ENCODE results near the gene CYB561.
A peak's percentile ranks its signal among the peaks of the same experiment; 100 is the strongest.
"Not testable (repeated sequence)": the region's sequence is repeated elsewhere in the genome, so short reads cannot be mapped to it uniquely, and the experiment has no call there.

CYB561 gene

DNA sequence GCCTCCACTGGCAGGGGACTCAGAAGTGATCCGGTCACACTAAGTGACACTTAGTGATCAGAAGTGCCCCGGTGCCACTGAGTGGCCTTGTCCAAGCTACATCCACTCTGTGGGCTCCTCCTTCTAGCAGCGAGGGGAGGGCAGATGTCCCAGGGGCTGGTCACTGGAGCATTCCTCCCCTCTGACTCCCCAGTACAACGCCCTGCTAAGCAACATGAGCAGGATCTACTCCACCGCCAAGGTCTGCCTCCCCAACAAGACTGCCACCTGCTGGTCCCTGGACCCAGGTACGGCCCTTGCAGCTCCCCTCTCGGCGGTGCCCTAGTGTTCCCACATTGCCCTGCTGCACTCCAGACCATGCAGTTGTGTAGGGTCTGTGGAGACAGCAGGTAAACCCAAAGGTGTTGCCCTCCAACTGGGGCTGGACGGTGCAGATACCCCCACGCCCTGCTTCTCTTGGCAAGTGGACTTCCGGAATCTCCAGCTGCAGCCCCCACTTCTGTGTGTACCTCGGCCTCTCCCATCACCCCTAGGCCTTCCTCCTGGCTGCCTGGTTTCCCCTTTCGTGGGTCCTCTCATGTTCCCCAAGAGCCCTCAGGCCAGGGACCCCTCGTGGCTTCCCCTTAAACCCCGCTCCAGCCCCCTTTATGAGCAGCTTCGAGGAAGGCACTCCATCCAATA, 32.8 kb upstream of the CYB561 start:
- peak; percentile 38 for DNase-seq

GRCh38 chr17:63477480-63478440, 31.7 kb upstream of the CYB561 start:
- DNase-seq, result no peak

DNA sequence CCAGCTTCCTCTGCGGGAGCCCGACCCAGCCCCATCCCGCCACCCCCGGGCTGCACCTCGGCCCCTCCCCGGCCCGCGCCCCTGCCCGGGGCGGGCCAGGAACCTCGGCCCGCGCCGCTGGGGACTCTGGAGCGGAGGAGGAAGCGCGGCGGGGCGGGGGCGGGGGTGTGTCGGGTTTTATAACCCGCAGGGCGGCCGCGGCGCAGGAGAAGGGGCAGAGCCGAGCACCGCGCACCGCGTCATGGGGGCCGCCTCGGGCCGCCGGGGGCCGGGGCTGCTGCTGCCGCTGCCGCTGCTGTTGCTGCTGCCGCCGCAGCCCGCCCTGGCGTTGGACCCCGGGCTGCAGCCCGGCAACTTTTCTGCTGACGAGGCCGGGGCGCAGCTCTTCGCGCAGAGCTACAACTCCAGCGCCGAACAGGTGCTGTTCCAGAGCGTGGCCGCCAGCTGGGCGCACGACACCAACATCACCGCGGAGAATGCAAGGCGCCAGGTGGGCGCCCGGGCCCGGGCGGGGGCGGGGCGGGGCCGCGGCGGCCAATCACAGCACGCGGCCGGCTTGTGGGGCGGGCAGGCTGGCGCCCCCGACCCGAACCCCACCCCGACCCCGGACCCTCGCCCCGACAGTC, 30.9 kb upstream of the CYB561 start, which contains the start of gene ACE:
TSS of gene ACE (plus strand) at position 208 of the 626 bp plus-strand sequence. CDS start at position 242, 34 bp downstream.
- DNase-seq, result peak; percentile 66

GRCh38 chr17:63476459-63476853, 30.4 kb upstream of the CYB561 start:
- no peak for DNase-seq

DNA sequence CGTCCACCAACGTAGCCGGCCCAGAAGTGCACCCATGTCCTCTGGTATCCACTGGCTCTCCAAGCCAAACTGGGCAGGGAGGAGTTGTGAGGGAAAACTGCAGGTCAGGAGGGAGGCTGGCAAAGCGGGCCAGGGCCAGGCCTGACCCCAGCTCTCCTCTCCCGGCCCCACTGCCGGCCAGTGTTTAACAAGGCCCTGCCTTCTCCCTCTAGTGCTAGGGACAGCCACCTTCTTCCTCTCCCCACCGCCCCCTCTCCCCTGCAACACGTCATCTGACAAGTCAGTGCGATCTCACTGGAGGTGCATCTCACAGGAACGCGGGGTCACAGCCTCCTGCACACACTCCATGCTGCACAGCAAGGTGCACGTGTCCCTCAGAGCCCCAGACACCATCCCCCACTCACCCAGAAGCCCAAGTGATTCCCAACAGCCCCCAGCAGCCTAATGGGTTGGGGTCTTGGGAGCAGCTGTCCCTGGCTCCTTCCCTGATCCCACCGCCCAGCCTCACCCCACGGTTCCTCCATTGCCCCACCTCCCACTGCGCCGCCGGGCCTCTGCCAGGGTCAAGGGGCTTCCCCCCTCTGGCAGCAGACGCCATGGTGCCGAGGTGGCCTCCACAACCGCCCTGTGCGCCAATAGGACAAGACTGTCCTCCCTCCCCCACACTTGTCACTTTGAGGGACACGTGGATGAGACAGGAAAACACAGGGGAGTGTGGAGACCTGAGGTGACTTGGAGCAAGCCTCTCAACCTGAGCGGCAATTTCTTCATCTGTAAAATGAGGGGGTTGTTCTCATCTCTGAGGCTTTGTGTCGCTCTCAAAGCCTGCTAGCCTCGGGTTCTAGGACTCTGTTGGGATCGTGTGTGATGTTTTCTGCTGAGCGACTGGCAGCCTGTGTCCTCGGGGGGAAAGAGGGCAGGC, 29.6 kb upstream of the CYB561 start:
- DNase-seq, result no peak

- DNase-seq, result no peak
These were observed 28.7 kb upstream of the CYB561 start for GRCh38 chr17:63474586-63475460.

- DNase-seq, result no peak
These were observed 28.1 kb upstream of the CYB561 start for GRCh38 chr17:63474174-63474573.

DNA sequence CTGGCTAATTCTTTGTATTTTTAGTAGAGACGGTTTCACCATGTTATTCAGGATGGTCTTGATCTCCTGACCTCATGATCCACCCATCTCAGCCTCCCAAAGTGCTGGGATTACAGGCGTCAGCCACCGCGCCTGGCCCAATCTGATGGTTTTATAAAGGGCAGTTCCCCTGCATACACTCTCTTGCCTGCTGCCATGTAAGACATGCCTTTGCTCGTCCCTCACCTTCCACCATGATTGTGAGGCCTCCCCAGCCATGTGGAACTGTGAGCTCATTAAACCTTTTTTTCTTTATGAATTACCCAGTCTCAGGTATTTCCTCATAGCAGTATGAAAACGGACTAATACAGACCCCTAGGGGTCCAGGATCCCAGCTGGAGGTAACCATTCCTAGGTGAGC, 22.0 kb upstream of the CYB561 start:
- DNase-seq, result not testable (repeated sequence)

- DNase-seq, result no peak
These were observed 18.7 kb upstream of the CYB561 start for GRCh38 chr17:63464691-63465236.

GRCh38 chr17:63463771-63464170, 17.7 kb upstream of the CYB561 start:
- no peak for DNase-seq

GRCh38 chr17:63460018-63460417, 13.9 kb upstream of the CYB561 start:
- DNase-seq, result no peak

GRCh38 chr17:63458478-63458877, 12.4 kb upstream of the CYB561 start:
- no peak for DNase-seq

- no peak for DNase-seq
These were observed 9.3 kb upstream of the CYB561 start for GRCh38 chr17:63455417-63455816.

- DNase-seq, result no peak
These were observed 8.8 kb upstream of the CYB561 start for GRCh38 chr17:63454915-63455314.

GRCh38 chr17:63454357-63454756, 8.3 kb upstream of the CYB561 start:
- not testable (repeated sequence) for DNase-seq

DNA sequence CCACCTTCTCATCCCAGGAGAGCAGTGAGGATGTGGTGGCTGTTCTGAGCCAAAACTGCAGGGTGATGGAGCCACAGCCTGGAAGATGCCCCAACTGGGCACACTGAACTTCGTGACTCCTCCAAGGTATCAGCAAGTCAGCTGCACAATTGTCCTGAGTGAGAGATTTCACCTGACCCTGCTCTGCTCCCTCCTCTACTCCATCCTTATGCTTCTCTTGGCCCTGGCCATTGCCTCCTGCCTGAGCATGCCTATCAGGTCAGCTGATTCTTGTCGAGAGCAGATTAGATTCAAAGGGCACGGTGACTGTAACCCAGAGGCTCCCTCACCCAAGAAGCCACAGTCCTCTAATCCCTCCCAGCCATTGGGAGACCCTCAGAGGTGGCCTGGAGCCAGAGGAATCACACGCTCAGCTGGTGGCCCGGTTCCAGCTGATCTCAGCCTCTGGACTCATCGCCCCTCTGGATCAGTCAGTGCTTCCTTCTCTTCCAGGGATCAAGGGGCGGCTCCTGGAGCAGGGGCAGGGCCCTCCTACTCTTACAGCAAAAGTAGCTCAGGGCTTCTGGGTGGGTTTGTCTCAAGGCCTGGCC, 7.0 kb upstream of the CYB561 start:
- no peak for DNase-seq

DNA sequence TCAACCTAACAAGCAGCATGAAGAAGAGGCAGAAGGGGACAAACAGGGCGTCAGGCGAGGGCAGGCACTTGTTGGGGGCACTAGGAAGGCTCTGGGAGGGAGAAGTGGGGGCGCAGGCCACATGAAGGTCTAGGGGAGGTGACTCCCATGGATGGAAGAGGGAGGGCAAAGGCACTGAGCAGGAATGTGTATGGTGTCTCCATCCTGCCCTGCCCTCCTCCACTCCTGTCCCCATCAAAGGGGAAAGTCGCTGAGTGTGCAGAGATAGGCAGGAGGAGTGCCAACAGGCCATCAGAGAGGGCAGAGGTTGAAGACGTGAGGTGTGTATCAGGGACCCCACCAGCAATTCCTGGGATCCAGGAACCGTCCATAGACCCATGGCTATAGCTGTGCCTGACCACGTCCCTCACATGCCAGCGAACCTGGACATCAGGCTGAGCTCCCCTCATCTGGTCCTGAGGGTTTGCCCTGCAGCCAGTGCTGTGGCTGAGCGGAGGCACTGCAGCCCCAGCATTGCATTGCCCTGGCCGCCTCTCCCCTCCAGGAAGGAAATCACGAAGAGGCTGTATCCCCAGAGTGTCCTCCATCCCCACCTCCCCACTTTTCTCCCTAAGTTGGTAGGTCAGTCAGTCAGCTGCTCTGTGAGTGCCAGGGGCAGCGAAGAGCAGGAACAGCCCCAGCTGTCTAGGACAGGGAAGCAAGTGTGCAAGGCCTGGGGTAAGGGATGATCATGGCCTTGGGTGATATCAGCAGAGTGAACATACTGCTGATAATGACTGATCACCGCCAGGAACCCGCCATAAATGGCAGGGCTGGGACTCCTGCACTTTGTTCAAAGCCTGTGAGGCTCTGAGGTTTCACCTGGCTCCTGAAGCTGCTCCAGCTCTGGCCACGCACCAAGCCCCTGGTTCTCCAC, 6.2 kb upstream of the CYB561 start:
- DNase-seq, result no peak

DNA sequence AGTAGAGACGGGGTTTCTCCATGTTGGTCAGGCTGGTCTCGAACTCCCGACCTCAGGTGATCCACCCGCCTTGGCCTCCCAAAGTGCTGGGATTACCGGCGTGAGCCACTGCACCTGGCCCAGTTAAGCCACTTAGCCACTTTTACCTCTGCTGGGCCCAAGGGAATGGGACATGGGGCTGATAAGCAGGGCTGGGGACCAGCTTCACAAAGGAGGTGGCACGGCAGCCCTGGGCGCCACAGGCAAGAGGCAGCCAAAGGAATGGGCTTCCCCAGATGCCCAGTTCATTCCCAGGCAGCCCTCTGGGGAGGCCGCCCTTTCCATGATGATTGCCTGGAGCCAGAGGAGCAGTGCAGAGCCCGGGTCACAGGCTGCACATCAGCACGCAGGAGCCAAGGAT, 5.0 kb upstream of the CYB561 start:
- no peak for DNase-seq

DNA sequence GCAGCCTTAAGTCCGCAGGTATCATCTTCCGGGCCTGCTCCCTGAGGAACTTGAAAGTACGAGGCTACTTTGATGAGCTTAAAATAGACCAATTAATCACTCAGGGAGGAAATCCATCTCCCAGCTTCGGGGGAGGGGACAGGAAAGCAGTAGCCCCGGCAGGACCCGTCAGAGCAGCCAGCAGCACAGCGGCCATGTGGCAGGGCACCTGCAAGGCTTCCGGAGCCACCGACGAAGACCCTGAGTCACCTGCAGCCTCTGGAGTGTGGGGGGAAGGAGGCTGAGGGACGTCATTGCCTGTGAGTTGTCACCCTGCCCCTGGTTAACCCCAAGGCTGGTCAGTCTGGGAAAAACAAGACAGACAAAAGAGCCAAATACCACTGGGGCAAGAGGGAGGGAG, 4.4 kb upstream of the CYB561 start:
- DNase-seq, result no peak

DNA sequence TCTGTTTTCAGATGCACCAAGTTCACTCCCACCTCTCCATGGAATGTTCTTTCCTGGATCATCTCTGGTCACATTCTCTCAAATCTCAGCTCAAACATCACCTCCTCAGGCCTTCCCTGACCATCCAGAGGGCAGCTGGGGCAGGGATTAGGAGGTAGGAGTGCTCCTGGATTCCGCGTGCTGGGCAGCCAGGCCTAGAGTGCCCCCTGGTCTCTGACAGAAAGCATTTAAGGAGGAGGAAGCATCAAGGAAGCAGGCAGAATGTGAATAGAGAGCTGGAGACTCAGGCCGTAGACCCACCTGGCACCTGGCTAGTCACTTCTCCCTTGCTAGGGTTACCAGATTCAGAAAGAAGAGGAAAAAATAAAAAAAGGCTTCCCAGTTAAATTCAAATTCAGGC, 2.5 kb upstream of the CYB561 start:
- DNase-seq, result no peak

Data from NCI-H2107 (cell line).